ENCODE measurements around the gene EIF3J. TPM values are rescaled to one million over a fixed set of nuclear protein-coding genes. Genes with fewer than 3 reads are reported as not detected.
A peak's percentile ranks its signal among the peaks of the same experiment; 100 is the strongest.

The EIF3J gene
- total RNA-seq, 1 donor from 2014 or later: 82.1 TPM

GRCh38 chr15:44593042-44593736, 56.2 kb downstream of the EIF3J start:
- H3K27ac Mint-ChIP-seq (ENCODE audit: unreplicated experiment): no peak overlapping the region
- TF ChIP-seq, protein P1, sequence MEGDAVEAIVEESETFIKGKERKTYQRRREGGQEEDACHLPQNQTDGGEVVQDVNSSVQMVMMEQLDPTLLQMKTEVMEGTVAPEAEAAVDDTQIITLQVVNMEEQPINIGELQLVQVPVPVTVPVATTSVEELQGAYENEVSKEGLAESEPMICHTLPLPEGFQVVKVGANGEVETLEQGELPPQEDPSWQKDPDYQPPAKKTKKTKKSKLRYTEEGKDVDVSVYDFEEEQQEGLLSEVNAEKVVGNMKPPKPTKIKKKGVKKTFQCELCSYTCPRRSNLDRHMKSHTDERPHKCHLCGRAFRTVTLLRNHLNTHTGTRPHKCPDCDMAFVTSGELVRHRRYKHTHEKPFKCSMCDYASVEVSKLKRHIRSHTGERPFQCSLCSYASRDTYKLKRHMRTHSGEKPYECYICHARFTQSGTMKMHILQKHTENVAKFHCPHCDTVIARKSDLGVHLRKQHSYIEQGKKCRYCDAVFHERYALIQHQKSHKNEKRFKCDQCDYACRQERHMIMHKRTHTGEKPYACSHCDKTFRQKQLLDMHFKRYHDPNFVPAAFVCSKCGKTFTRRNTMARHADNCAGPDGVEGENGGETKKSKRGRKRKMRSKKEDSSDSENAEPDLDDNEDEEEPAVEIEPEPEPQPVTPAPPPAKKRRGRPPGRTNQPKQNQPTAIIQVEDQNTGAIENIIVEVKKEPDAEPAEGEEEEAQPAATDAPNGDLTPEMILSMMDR (IDR thresholded peaks at IDR 0.05): peak; percentile 55

GRCh38 chr15:44595246-44595645, 58.3 kb downstream of the EIF3J start:
- no peaks in the 10 kb centered on the region for H3K4me1 Mint-ChIP-seq (ENCODE audit: unreplicated experiment)
- H3K9me3 Mint-ChIP-seq (ENCODE audit: unreplicated experiment): no peaks in the 10 kb centered on the region
- TF ChIP-seq, protein P1 (IDR thresholded peaks at IDR 0.05): no peak
- no peaks in the 10 kb centered on the region for H3K27me3 Mint-ChIP-seq (ENCODE audit: unreplicated experiment)
- H3K27ac Mint-ChIP-seq (ENCODE audit: unreplicated experiment): no peak overlapping the region
- H3K36me3 Mint-ChIP-seq (ENCODE audit: unreplicated experiment): peaks cover 44% of the 10 kb centered on the region
- no peak for DNase-seq (ENCODE audit: extremely low spot score, unreplicated experiment)
- no peak overlapping the region for H3K4me3 Mint-ChIP-seq (ENCODE audit: unreplicated experiment)

More at GRCh38 chr15:44593042-44593736, 56.2 kb downstream of the EIF3J start:
- no peaks in the 10 kb centered on the region for H3K27me3 Mint-ChIP-seq (ENCODE audit: unreplicated experiment)
- H3K4me3 Mint-ChIP-seq (ENCODE audit: unreplicated experiment): no peak overlapping the region
- H3K9me3 Mint-ChIP-seq (ENCODE audit: unreplicated experiment): no peaks in the 10 kb centered on the region
- no peaks in the 10 kb centered on the region for H3K4me1 Mint-ChIP-seq (ENCODE audit: unreplicated experiment)
- DNase-seq (ENCODE audit: extremely low spot score, unreplicated experiment): no peak
- peaks cover 48% of the 10 kb centered on the region for H3K36me3 Mint-ChIP-seq (ENCODE audit: unreplicated experiment)

GRCh38 chr15:44595656-44596510, 58.9 kb downstream of the EIF3J start:
- DNase-seq (ENCODE audit: extremely low spot score, unreplicated experiment): no peak
- Mint-ChIP-seq H3K27ac (ENCODE audit: unreplicated experiment) (no peak overlapping the region), H3K4me1 (ENCODE audit: unreplicated experiment) (no peaks in the 10 kb centered on the region), H3K4me3 (ENCODE audit: unreplicated experiment) (no peak overlapping the region), H3K36me3 (ENCODE audit: unreplicated experiment) (peaks cover 40% of the 10 kb centered on the region), H3K9me3 (ENCODE audit: unreplicated experiment) (no peaks in the 10 kb centered on the region), H3K27me3 (ENCODE audit: unreplicated experiment) (no peaks in the 10 kb centered on the region)
- TF ChIP-seq, protein P1 (IDR thresholded peaks at IDR 0.05): no peak

DNA sequence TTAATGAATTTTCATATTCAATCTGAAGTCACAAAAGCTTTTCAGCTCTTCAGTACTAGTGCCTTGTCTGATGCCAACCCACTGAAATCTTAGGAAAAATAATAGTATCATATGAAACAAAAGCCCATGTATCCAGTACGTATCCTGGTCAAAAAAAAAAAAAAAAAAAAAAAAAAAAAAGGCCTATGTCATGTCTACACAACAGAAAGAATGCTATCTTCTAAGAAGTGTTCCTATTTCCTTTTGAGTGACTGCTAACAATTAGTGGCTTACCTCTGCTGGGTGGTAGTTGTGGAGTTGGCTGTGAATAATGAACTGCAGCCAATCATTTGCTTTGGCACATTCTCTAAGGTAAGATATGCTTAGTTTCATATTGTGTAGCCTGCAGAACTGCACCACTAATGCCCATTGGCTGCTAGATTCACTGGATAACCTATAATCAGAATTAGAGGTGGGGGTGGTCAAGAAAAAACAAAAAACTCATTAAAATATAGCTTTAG, 59.6 kb downstream of the EIF3J start:
- H3K9me3 Mint-ChIP-seq (ENCODE audit: unreplicated experiment): no peaks in the 10 kb centered on the region
- TF ChIP-seq, protein P1 (IDR thresholded peaks at IDR 0.05): no peak
- H3K27me3 Mint-ChIP-seq (ENCODE audit: unreplicated experiment): no peaks in the 10 kb centered on the region
- H3K4me1 Mint-ChIP-seq (ENCODE audit: unreplicated experiment): no peaks in the 10 kb centered on the region
- peaks cover 40% of the 10 kb centered on the region for H3K36me3 Mint-ChIP-seq (ENCODE audit: unreplicated experiment)
- H3K27ac Mint-ChIP-seq (ENCODE audit: unreplicated experiment): no peak overlapping the region
- H3K4me3 Mint-ChIP-seq (ENCODE audit: unreplicated experiment): no peak overlapping the region
- DNase-seq (ENCODE audit: extremely low spot score, unreplicated experiment): no peak

DNA sequence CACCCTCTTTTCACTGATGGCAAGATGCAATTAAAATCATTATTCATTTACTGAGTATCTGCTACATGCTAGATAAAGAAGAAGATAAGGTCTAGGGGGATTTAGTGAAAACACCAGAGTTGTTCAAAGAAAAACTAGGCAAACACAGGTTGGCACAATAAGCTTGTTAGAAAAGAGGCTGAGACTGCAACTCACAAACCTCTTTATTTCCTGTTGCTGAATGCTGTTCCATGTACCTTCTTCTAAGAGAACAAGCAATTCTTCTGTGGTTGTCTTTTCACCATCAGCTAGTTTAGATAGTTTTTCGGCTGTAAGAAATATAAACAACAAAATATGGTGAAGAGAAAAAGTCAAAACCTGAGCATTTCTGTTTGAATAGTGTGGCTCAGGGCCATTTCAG, 61.1 kb downstream of the EIF3J start:
- Mint-ChIP-seq H3K4me3 (ENCODE audit: unreplicated experiment) (no peak overlapping the region), H3K9me3 (ENCODE audit: unreplicated experiment) (no peaks in the 10 kb centered on the region), H3K4me1 (ENCODE audit: unreplicated experiment) (no peaks in the 10 kb centered on the region), H3K27me3 (ENCODE audit: unreplicated experiment) (no peaks in the 10 kb centered on the region), H3K36me3 (ENCODE audit: unreplicated experiment) (peaks cover 50% of the 10 kb centered on the region), H3K27ac (ENCODE audit: unreplicated experiment) (no peak overlapping the region)
- no peak for DNase-seq (ENCODE audit: extremely low spot score, unreplicated experiment)
- TF ChIP-seq, protein P1 (IDR thresholded peaks at IDR 0.05): no peak

All from osteocyte (in vitro differentiated cells).